Stimulated activated CD8-positive, alpha-beta memory T cell treated with anti-CD3 and anti-CD28 coated beads, Interleukin-15, amount 100 ng/mL, for 48 hours (primary cell): Measurements from ENCODE around the gene ADNP.
"Not testable (repeated sequence)": the region's sequence is repeated elsewhere in the genome, so short reads cannot be mapped to it uniquely, and the experiment has no call there.

Experiments
- DNase-seq, 2 donors: peaks; one replicate each; pipeline ENCODE4 v3.0.0-alpha.2; 2020; ENCODE audit warnings: low read depth in 2 of 2

ADNP gene

GRCh38 chr20:50931306-50932015, at the start of gene ADNP:
TSS of gene ADNP (minus strand) at chr20:50931437. CDS start at chr20:50903996, 27,441 bp downstream.
- peak; percentile 71 to 77 for DNase-seq

- peak in 1 of 2 donors; percentile 47 for DNase-seq
Observed at GRCh38 chr20:50980071-50980681, 48.9 kb upstream of the ADNP start.

- DNase-seq: not testable (repeated sequence)
Observed at GRCh38 chr20:50978533-50978932, 47.3 kb upstream of the ADNP start.

- no peak for DNase-seq
Observed at GRCh38 chr20:50977066-50978021, 46.1 kb upstream of the ADNP start.

- DNase-seq: no peak
Observed at GRCh38 chr20:50975701-50976330, 44.6 kb upstream of the ADNP start.

GRCh38 chr20:50969912-50970311, 38.7 kb upstream of the ADNP start:
- DNase-seq: no peak

- no peak for DNase-seq
Observed at GRCh38 chr20:50969435-50969834, 38.2 kb upstream of the ADNP start.

- DNase-seq: no peak
Observed at GRCh38 chr20:50968289-50968688, 37.1 kb upstream of the ADNP start.

GRCh38 chr20:50967586-50967985, 36.3 kb upstream of the ADNP start:
- no peak for DNase-seq

GRCh38 chr20:50959543-50960126, 28.4 kb upstream of the ADNP start:
- no peak for DNase-seq

GRCh38 chr20:50958615-50959542, 27.6 kb upstream of the ADNP start, which contains the start of gene MOCS3:
TSS of gene MOCS3 (plus strand) at chr20:50958818. CDS start at chr20:50958843, 25 bp downstream.
- peak; percentile 66 to 70 for DNase-seq

GRCh38 chr20:50957798-50958614, 26.8 kb upstream of the ADNP start, which contains the start of gene DPM1:
TSS of gene DPM1 (minus strand) at chr20:50958532. CDS start at chr20:50958523, 9 bp downstream.
- peak; percentile 71 to 76 for DNase-seq

GRCh38 chr20:50957276-50957675, 26.0 kb upstream of the ADNP start:
- DNase-seq: no peak

GRCh38 chr20:50953821-50954220, 22.6 kb upstream of the ADNP start:
- DNase-seq: no peak

- no peak for DNase-seq
Observed at GRCh38 chr20:50953196-50953595, 22.0 kb upstream of the ADNP start.

GRCh38 chr20:50948132-50948785, 17.0 kb upstream of the ADNP start:
- DNase-seq: no peak

GRCh38 chr20:50943069-50943468, 11.8 kb upstream of the ADNP start:
- DNase-seq: no peak

GRCh38 chr20:50933589-50933988, 2.4 kb upstream of the ADNP start:
- DNase-seq: no peak
